GM21528 (cell line): Measurements from ENCODE around the gene SEMA5A.

Experiments
- ATAC-seq: cut with Tn5 transposase; IDR thresholded peaks from one replicate; pipeline ENCODE4 v1.9.1; 2021; ENCODE audit warnings: mild to moderate bottlenecking, moderate library complexity; ENCODE audit not compliant: unreplicated experiment, low FRiP score

SEMA5A gene

GRCh38 chr5:9307150-9307549 is 238.7 kb downstream of the SEMA5A start:
- ATAC-seq, result no peak

- no peak for ATAC-seq
Observed at GRCh38 chr5:9302218-9302617, 243.7 kb downstream of the SEMA5A start.

GRCh38 chr5:9301200-9301599 is 244.7 kb downstream of the SEMA5A start:
- ATAC-seq, result no peak

- ATAC-seq, result no peak
Observed at GRCh38 chr5:9297134-9297533, 248.7 kb downstream of the SEMA5A start.

GRCh38 chr5:9295466-9295801 is 250.4 kb downstream of the SEMA5A start:
- no peak for ATAC-seq

- no peak for ATAC-seq
Observed at GRCh38 chr5:9294793-9295465, 250.9 kb downstream of the SEMA5A start.

- no peak for ATAC-seq
Observed at GRCh38 chr5:9288234-9288633, 257.6 kb downstream of the SEMA5A start.

GRCh38 chr5:9284781-9285307 is 261.0 kb downstream of the SEMA5A start:
- no peak for ATAC-seq

GRCh38 chr5:9284272-9284671 is 261.6 kb downstream of the SEMA5A start:
- ATAC-seq, result no peak

- no peak for ATAC-seq
Observed at GRCh38 chr5:9283473-9283872, 262.4 kb downstream of the SEMA5A start.

- no peak for ATAC-seq
Observed at GRCh38 chr5:9283021-9283420, 262.9 kb downstream of the SEMA5A start.

- no peak for ATAC-seq
Observed at GRCh38 chr5:9282211-9282610, 263.7 kb downstream of the SEMA5A start.

GRCh38 chr5:9279774-9280173 is 266.1 kb downstream of the SEMA5A start:
- no peak for ATAC-seq

- no peak for ATAC-seq
Observed at GRCh38 chr5:9278921-9279603, 266.8 kb downstream of the SEMA5A start.

- ATAC-seq, result no peak
Observed at GRCh38 chr5:9269014-9269413, 276.9 kb downstream of the SEMA5A start.

- no peak for ATAC-seq
Observed at GRCh38 chr5:9268226-9268625, 277.6 kb downstream of the SEMA5A start.

- ATAC-seq, result no peak
Observed at GRCh38 chr5:9265441-9266287, 280.2 kb downstream of the SEMA5A start.

- no peak for ATAC-seq
Observed at GRCh38 chr5:9264301-9264700, 281.6 kb downstream of the SEMA5A start.

- ATAC-seq, result no peak
Observed at GRCh38 chr5:9263656-9264055, 282.2 kb downstream of the SEMA5A start.

GRCh38 chr5:9251379-9251980 is 294.4 kb downstream of the SEMA5A start:
- ATAC-seq, result no peak

- ATAC-seq, result no peak
Observed at GRCh38 chr5:9249231-9249630, 296.6 kb downstream of the SEMA5A start.
